Testis (tissue), 3 donors: ENCODE measurements around the gene SMYD3. TPM values are rescaled to one million over a fixed set of nuclear protein-coding genes. Genes with fewer than 3 reads are reported as not detected.

Source experiments
- DNase-seq: peaks from one replicate; pipeline ENCODE4 v3.0.0-alpha.2; 2019
- H3K27ac ChIP-seq, 2 donors: fragments of 200-600 bp; sonication (generic); one replicate each; pipeline ENCODE4 v1.5.1; 2019
- H3K27me3 ChIP-seq: fragments of 200-600 bp; sonication (generic); one replicate; pipeline ENCODE4 v1.5.1; 2019
- H3K36me3 ChIP-seq: fragments of 200-600 bp; sonication (generic); one replicate; pipeline ENCODE4 v1.5.1; 2017; ENCODE audit warnings: low read depth; ENCODE audit errors: missing control alignments
- H3K4me1 ChIP-seq: fragments of 200-600 bp; sonication (generic); one replicate; pipeline ENCODE4 v1.5.1; 2019
- H3K4me3 ChIP-seq, 2 donors: fragments of 200-600 bp; sonication (generic); one replicate each; pipeline ENCODE4 v1.5.1; 2017 to 2019
- H3K9me3 ChIP-seq: fragments of 200-600 bp; sonication (generic); one replicate; pipeline ENCODE4 v1.5.1; 2017
- CTCF ChIP-seq, 3 experiments: fragments of 450-650 bp in 2 of 3; fragments of 200-600 bp in 1 of 3; sonication (generic) in 1 of 3; IDR thresholded peaks; one replicate each; pipeline ENCODE4 v1.5.1; 2016 to 2019; ENCODE audit warnings: antibody characterized with exemption in 3 of 3, mild to moderate bottlenecking in 2 of 3, moderate library complexity in 1 of 3
- POLR2A ChIP-seq: fragments of 450-650 bp; IDR thresholded peaks from one replicate; pipeline ENCODE4 v1.6.1; 2017; ENCODE audit warnings: antibody characterized with exemption, mild to moderate bottlenecking, moderate library complexity
- WGBS, 2 donors: methylation state at CpG; one replicate each; pipeline ENCODE4 v1.1.5; 2018; 5-methylcytosine and 5-hydroxymethylcytosine counted together
- intact Hi-C: fragments of 100-400 bp; cut with DNase I; formaldehyde crosslinking; loops from one replicate; pipeline ENCODE4 v1.15.1; 2023; ENCODE audit warnings: low total_unique reads
- polyA plus RNA-seq: library from polyadenylated mRNA; stranded (reverse); fragments of 350-450 nt; fragmentation: Illumina TruSeq; extraction: RNeasy Lipid Tissue Mini Kit (QIAGEN cat#74804); gene quantifications from one replicate; pipeline ENCODE4 v1.2.3, GENCODE V29; 2014; ENCODE audit warnings: low read depth, low replicate concordance; ENCODE audit not compliant: insufficient read depth
- total RNA-seq, 2 donors: library from RNA; depleted of rRNA; stranded (reverse); fragments of >200 nt; gene quantifications; one replicate each; pipeline ENCODE4 v1.2.3, GENCODE V29; 2016

Gene SMYD3
- total and polyA plus RNA-seq, 3 donors from 2014 or later = 23.0 to 38.8 (median 38.7) TPM

- H3K4me3 ChIP-seq = no peak overlapping the region
- H3K4me1 ChIP-seq = no peaks in the 10 kb centered on the region
- no peak for DNase-seq
- no peak for TF ChIP-seq POLR2A
- TF ChIP-seq CTCF (IDR thresholded peaks at IDR 0.05) = no peak
- H3K36me3 ChIP-seq = no peaks in the 10 kb centered on the region
- no peaks in the 10 kb centered on the region for H3K9me3 ChIP-seq
- WGBS, 2 donors = 95 to 100% methylated on average over 5 of the region's 5 CpGs
- intact Hi-C loops = no loop called here
- no peak overlapping the region for H3K27ac ChIP-seq
- H3K27me3 ChIP-seq = no peaks in the 10 kb centered on the region
These were observed 110.0 kb downstream of the SMYD3 start for GRCh38 chr1:246397046-246397445.

- Histone ChIP-seq H3K4me1 (no peaks in the 10 kb centered on the region), H3K9me3 (no peaks in the 10 kb centered on the region), H3K4me3 (no peak overlapping the region), H3K27ac (no peak overlapping the region), H3K36me3 (no peaks in the 10 kb centered on the region), H3K27me3 (no peaks in the 10 kb centered on the region)
- intact Hi-C loops = no loop called here
- TF ChIP-seq CTCF (IDR thresholded peaks at IDR 0.05) = no peak
- TF ChIP-seq POLR2A = no peak
- DNase-seq = no peak
- WGBS, 2 donors = 90 to 92% methylated on average over 6 of the region's 6 CpGs
These were observed 110.8 kb downstream of the SMYD3 start for GRCh38 chr1:246396322-246396721.

- Histone ChIP-seq H3K4me1 (no peaks in the 10 kb centered on the region), H3K27me3 (no peaks in the 10 kb centered on the region), H3K4me3 (no peak overlapping the region), H3K36me3 (no peaks in the 10 kb centered on the region), H3K9me3 (no peaks in the 10 kb centered on the region), H3K27ac (no peak overlapping the region)
- TF ChIP-seq CTCF (IDR thresholded peaks at IDR 0.05) (no peak), POLR2A (no peak)
- 71 to 77% methylated on average over 3 of the region's 3 CpGs for WGBS, 2 donors
- no peak for DNase-seq
- intact Hi-C loops = no loop called here
These were observed 113.0 kb downstream of the SMYD3 start for GRCh38 chr1:246394121-246394520.

- Histone ChIP-seq H3K9me3 (no peaks in the 10 kb centered on the region), H3K27ac (no peak overlapping the region), H3K4me1 (no peaks in the 10 kb centered on the region), H3K36me3 (no peaks in the 10 kb centered on the region), H3K4me3 (no peak overlapping the region), H3K27me3 (no peaks in the 10 kb centered on the region)
- no peak for DNase-seq
- no peak for TF ChIP-seq CTCF (IDR thresholded peaks at IDR 0.05)
- no peak for TF ChIP-seq POLR2A
- 94 to 97% methylated on average over 5 of the region's 5 CpGs for WGBS, 2 donors
- intact Hi-C loops = no loop called here
These were observed 116.2 kb downstream of the SMYD3 start for GRCh38 chr1:246390855-246391254.

GRCh38 chr1:246384616-246385015, 122.5 kb downstream of the SMYD3 start:
- H3K27me3 ChIP-seq = no peaks in the 10 kb centered on the region
- no peak overlapping the region for H3K4me3 ChIP-seq
- H3K36me3 ChIP-seq = no peaks in the 10 kb centered on the region
- no peak overlapping the region for H3K27ac ChIP-seq
- 93% methylated on average over 4 of the region's 4 CpGs for WGBS, 2 donors
- intact Hi-C loops = no loop called here
- TF ChIP-seq POLR2A = no peak
- TF ChIP-seq CTCF (IDR thresholded peaks at IDR 0.05) = no peak
- no peak for DNase-seq
- H3K9me3 ChIP-seq = no peaks in the 10 kb centered on the region
- no peaks in the 10 kb centered on the region for H3K4me1 ChIP-seq
